Naive thymus-derived CD4-positive, alpha-beta T cell (primary cell): ENCODE data around the gene RARRES1. TPM values are rescaled to one million over a fixed set of nuclear protein-coding genes. Genes with fewer than 3 reads are reported as not detected.

ENCODE experiments used
- ATAC-seq: fragments of 150-1000 bp; cut with Tn5 transposase; 2 replicates; pipeline ENCODE4 v1.10.0; 2021; ENCODE audit warnings: mild to moderate bottlenecking, moderate library complexity
- CTCF ChIA-PET: fragments of 350-600 bp; sonication (Branson Sonifier 250); formaldehyde crosslinking; loops from one replicate; lab custom pipeline; 2021; ENCODE audit warnings: antibody characterized with exemption; lab: Charles Lee
- POLR2A ChIA-PET: fragments of 350-600 bp; sonication (Branson Sonifier 250); formaldehyde crosslinking; loops from one replicate; lab custom pipeline; 2021; ENCODE audit warnings: antibody characterized with exemption, inconsistent platforms; lab: Charles Lee
- DNase-seq, 9 donors: peaks; one replicate each; pipeline versions ENCODE4 v3.0.0 to v3.0.0-alpha.2; 2020 to 2022; ENCODE audit warnings: mixed read lengths in 1 of 9
- H3K27ac ChIP-seq: one replicate; pipeline ENCODE4 v1.7.0; 2013; ENCODE audit warnings: mild to moderate bottlenecking, low read depth, low read length, moderate library complexity
- H3K27me3 ChIP-seq, 2 donors: one replicate each; pipeline ENCODE4 v1.7.0; 2013; ENCODE audit warnings: low read length in 2 of 2, mild to moderate bottlenecking in 2 of 2, moderate library complexity in 2 of 2; ENCODE audit not compliant: control insufficient read depth in 2 of 2, insufficient read depth in 2 of 2
- H3K36me3 ChIP-seq, 3 experiments: 1 replicate in 2 of 3; 2 replicates in 1 of 3; pipeline ENCODE4 v1.7.0; 2013; ENCODE audit warnings: low read length in 3 of 3, mild to moderate bottlenecking in 3 of 3, moderate library complexity in 1 of 3; ENCODE audit not compliant: insufficient read depth in 3 of 3, control insufficient read depth in 2 of 3
- H3K4me1 ChIP-seq, 2 donors: one replicate each; pipeline ENCODE4 v1.7.0; 2013; ENCODE audit warnings: low read length in 2 of 2, mild to moderate bottlenecking in 2 of 2, moderate library complexity in 1 of 2; ENCODE audit not compliant: control insufficient read depth in 2 of 2, insufficient read depth in 2 of 2
- H3K4me3 ChIP-seq: 2 replicates; pipeline ENCODE4 v1.7.0; 2013; ENCODE audit warnings: mild to moderate bottlenecking, low read length
- H3K9me3 ChIP-seq, 3 experiments: 1 replicate in 2 of 3; 2 replicates in 1 of 3; pipeline ENCODE4 v1.7.0; 2013; ENCODE audit warnings: low read length in 3 of 3; ENCODE audit not compliant: control insufficient read depth in 2 of 3
- H3K27ac Mint-ChIP-seq, 9 donors: one replicate each; pipeline ENCODE4 v1.8.0; 2020 to 2022; ENCODE audit warnings: mixed read lengths in 9 of 9, mild to moderate bottlenecking in 8 of 9, moderate library complexity in 5 of 9, inconsistent platforms in 2 of 9
- H3K27me3 Mint-ChIP-seq, 5 donors: one replicate each; pipeline ENCODE4 v1.8.0; 2021 to 2022; ENCODE audit warnings: mixed read lengths in 5 of 5, mild to moderate bottlenecking in 1 of 5
- H3K36me3 Mint-ChIP-seq, 5 donors: one replicate each; pipeline ENCODE4 v1.8.0; 2020 to 2022; ENCODE audit warnings: mixed read lengths in 5 of 5, mild to moderate bottlenecking in 3 of 5, inconsistent platforms in 1 of 5
- H3K4me1 Mint-ChIP-seq, 7 donors: one replicate each; pipeline ENCODE4 v1.8.0; 2020 to 2022; ENCODE audit warnings: mixed read lengths in 7 of 7, mild to moderate bottlenecking in 3 of 7, inconsistent platforms in 1 of 7
- H3K4me3 Mint-ChIP-seq, 10 donors: one replicate each; pipeline ENCODE4 v1.8.0; 2020 to 2022; ENCODE audit warnings: mild to moderate bottlenecking in 10 of 10, mixed read lengths in 10 of 10, moderate library complexity in 6 of 10, inconsistent platforms in 2 of 10
- H3K9me3 Mint-ChIP-seq, 11 donors: one replicate each; pipeline ENCODE4 v1.8.0; 2020 to 2022; ENCODE audit warnings: mixed read lengths in 11 of 11, mild to moderate bottlenecking in 4 of 11, inconsistent platforms in 1 of 11, moderate library complexity in 1 of 11
- intact Hi-C, 2 donors: fragments of 100-400 bp; cut with micrococcal nuclease; formaldehyde crosslinking; loops; one replicate each; pipeline ENCODE4 v1.15.1; 2023
- polyA plus RNA-seq, 2 donors: library from polyadenylated mRNA; unstranded; fragments of 300-500 nt; fragmentation: Illumina TruSeq; gene quantifications; one replicate each; pipeline ENCODE4 v1.2.3, GENCODE V29; 2021
- total RNA-seq, 6 experiments: library from RNA in 5 of 6; stranded (reverse) in 5 of 6; gene quantifications; 1 replicate in 5 of 6; 2 replicates in 1 of 6; pipeline ENCODE4 v1.2.3 and lab custom pipeline; 2021 to 2026

The RARRES1 gene
- total and polyA plus RNA-seq, 7 experiments from 2014 or later = not detected

- Mint-ChIP-seq H3K9me3 (no peaks in the 10 kb centered on the region), H3K27me3 (no peaks in the 10 kb centered on the region), H3K27ac (no peak overlapping the region), H3K36me3 (peaks cover 0 to 39% (median 20%) of the 10 kb centered on the region in 5 donors), H3K4me1 (peaks cover 6 to 30% (median 17%) of the 10 kb centered on the region in 7 donors), H3K4me3 (no peak overlapping the region)
- CTCF ChIA-PET = no interaction called here
- POLR2A ChIA-PET = no interaction called here
- H3K4me1 ChIP-seq = peaks cover 0 to 7% of the 10 kb centered on the region in 2 donors
- H3K27me3 ChIP-seq = no peaks in the 10 kb centered on the region
- no peaks in the 10 kb centered on the region for H3K9me3 ChIP-seq
- no peak overlapping the region for H3K27ac ChIP-seq
- H3K36me3 ChIP-seq = no peaks in the 10 kb centered on the region
- intact Hi-C loops = no loop called here
- DNase-seq (no peak), ATAC-seq (no peak)
- H3K4me3 ChIP-seq = no peak overlapping the region
Observed at GRCh38 chr3:158743664-158744566, 11.7 kb upstream of the RARRES1 start.

- POLR2A ChIA-PET = no interaction called here
- peaks cover 6 to 30% (median 17%) of the 10 kb centered on the region in 7 donors for H3K4me1 Mint-ChIP-seq
- H3K4me3 ChIP-seq = no peak overlapping the region
- no peaks in the 10 kb centered on the region for H3K27me3 Mint-ChIP-seq
- CTCF ChIA-PET = no interaction called here
- no peaks in the 10 kb centered on the region for H3K36me3 ChIP-seq
- DNase-seq (no peak), ATAC-seq (no peak)
- no peaks in the 10 kb centered on the region for H3K9me3 Mint-ChIP-seq
- H3K4me3 Mint-ChIP-seq = no peak overlapping the region
- peaks cover 0 to 7% of the 10 kb centered on the region in 2 donors for H3K4me1 ChIP-seq
- H3K27ac Mint-ChIP-seq = peak overlapping the region in 1 of 9 donors; percentile 38
- peaks cover 0 to 33% (median 18%) of the 10 kb centered on the region in 5 donors for H3K36me3 Mint-ChIP-seq
- H3K27ac ChIP-seq = no peak overlapping the region
- intact Hi-C loops = no loop called here
- H3K27me3 ChIP-seq = no peaks in the 10 kb centered on the region
- no peaks in the 10 kb centered on the region for H3K9me3 ChIP-seq
Observed at GRCh38 chr3:158742871-158743663, 10.8 kb upstream of the RARRES1 start.

GRCh38 chr3:158739661-158740060 is 7.4 kb upstream of the RARRES1 start:
- H3K9me3 Mint-ChIP-seq = peaks cover 0 to 10% (median 3%) of the 10 kb centered on the region in 11 donors
- DNase-seq (no peak), ATAC-seq (no peak)
- no peaks in the 10 kb centered on the region for H3K36me3 ChIP-seq
- H3K4me3 ChIP-seq = no peak overlapping the region
- H3K27ac Mint-ChIP-seq = no peak overlapping the region
- H3K9me3 ChIP-seq = peaks cover 0 to 4% (median 0%) of the 10 kb centered on the region in 3 experiments
- CTCF ChIA-PET = interaction anchor here (2.6 kb wide), 1 partner anchor 12 kb away, joined by 10 read pairs; no protein-coding TSS in a partner anchor
- peaks cover 4 to 27% (median 13%) of the 10 kb centered on the region in 5 donors for H3K36me3 Mint-ChIP-seq
- H3K27me3 ChIP-seq = no peaks in the 10 kb centered on the region
- no peak overlapping the region for H3K27ac ChIP-seq
- H3K27me3 Mint-ChIP-seq = no peaks in the 10 kb centered on the region
- no peak overlapping the region for H3K4me3 Mint-ChIP-seq
- intact Hi-C loops = no loop called here
- H3K4me1 Mint-ChIP-seq = peaks cover 6 to 30% (median 17%) of the 10 kb centered on the region in 7 donors
- peaks cover 0 to 7% of the 10 kb centered on the region in 2 donors for H3K4me1 ChIP-seq
- POLR2A ChIA-PET = no interaction called here

GRCh38 chr3:158739078-158739477 is 6.8 kb upstream of the RARRES1 start:
- Histone ChIP-seq H3K4me3 (no peak overlapping the region), H3K4me1 (peaks cover 0 to 7% of the 10 kb centered on the region in 2 donors), H3K27me3 (no peaks in the 10 kb centered on the region), H3K27ac (no peak overlapping the region), H3K36me3 (no peaks in the 10 kb centered on the region), H3K9me3 (peaks cover 0 to 4% (median 0%) of the 10 kb centered on the region in 3 experiments)
- H3K4me3 Mint-ChIP-seq = no peak overlapping the region
- no peak for ATAC-seq
- DNase-seq = no peak
- H3K27me3 Mint-ChIP-seq = no peaks in the 10 kb centered on the region
- peaks cover 0 to 11% (median 3%) of the 10 kb centered on the region in 11 donors for H3K9me3 Mint-ChIP-seq
- no peak overlapping the region for H3K27ac Mint-ChIP-seq
- intact Hi-C loops = no loop called here
- ChIA-PET CTCF (interaction anchor here (2.6 kb wide), 1 partner anchor 11 kb away, joined by 10 read pairs; no protein-coding TSS in a partner anchor), POLR2A (no interaction called here)
- peaks cover 0 to 21% (median 7%) of the 10 kb centered on the region in 5 donors for H3K36me3 Mint-ChIP-seq
- peaks cover 6 to 30% (median 17%) of the 10 kb centered on the region in 7 donors for H3K4me1 Mint-ChIP-seq

- Histone ChIP-seq H3K27ac (no peak overlapping the region), H3K4me3 (no peak overlapping the region), H3K36me3 (no peaks in the 10 kb centered on the region), H3K9me3 (peaks cover 0 to 4% (median 0%) of the 10 kb centered on the region in 3 experiments), H3K4me1 (peaks cover 0 to 7% of the 10 kb centered on the region in 2 donors), H3K27me3 (no peaks in the 10 kb centered on the region)
- DNase-seq (no peak), ATAC-seq (no peak)
- POLR2A ChIA-PET = no interaction called here
- Mint-ChIP-seq H3K4me1 (peaks cover 6 to 32% (median 17%) of the 10 kb centered on the region in 7 donors), H3K4me3 (no peak overlapping the region), H3K27ac (no peak overlapping the region), H3K36me3 (peaks cover 0 to 20% (median 4%) of the 10 kb centered on the region in 5 donors), H3K9me3 (peaks cover 0 to 14% (median 3%) of the 10 kb centered on the region in 11 donors), H3K27me3 (no peaks in the 10 kb centered on the region)
- intact Hi-C loops = no loop called here
- CTCF ChIA-PET = no interaction called here
Observed at GRCh38 chr3:158738653-158739052, 6.4 kb upstream of the RARRES1 start.

GRCh38 chr3:158737976-158738615 is 5.8 kb upstream of the RARRES1 start:
- Histone ChIP-seq H3K27ac (no peak overlapping the region), H3K36me3 (no peaks in the 10 kb centered on the region), H3K4me1 (peaks cover 0 to 7% of the 10 kb centered on the region in 2 donors), H3K4me3 (no peak overlapping the region), H3K9me3 (peaks cover 0 to 4% (median 0%) of the 10 kb centered on the region in 3 experiments), H3K27me3 (no peaks in the 10 kb centered on the region)
- intact Hi-C loops = no loop called here
- DNase-seq (no peak), ATAC-seq (no peak)
- peaks cover 0 to 14% (median 3%) of the 10 kb centered on the region in 11 donors for H3K9me3 Mint-ChIP-seq
- H3K4me1 Mint-ChIP-seq = peaks cover 6 to 28% (median 17%) of the 10 kb centered on the region in 7 donors
- H3K27ac Mint-ChIP-seq = no peak overlapping the region
- H3K4me3 Mint-ChIP-seq = no peak overlapping the region
- peaks cover 0 to 18% (median 4%) of the 10 kb centered on the region in 5 donors for H3K36me3 Mint-ChIP-seq
- CTCF ChIA-PET = no interaction called here
- POLR2A ChIA-PET = no interaction called here
- no peaks in the 10 kb centered on the region for H3K27me3 Mint-ChIP-seq
